ENCODE measurements around the gene PCNX4.

Gene PCNX4

GRCh38 chr14:60206837-60207533, 115.3 kb downstream of the PCNX4 start:
- no peak for DNase-seq (ENCODE audit: low spot score)
- Histone ChIP-seq H3K27me3 (ENCODE audit: control insufficient read depth in 3 of 3, insufficient read depth in 3 of 3, low read depth in 1 of 3, low read length in 3 of 3) (peaks cover 0 to 11% (median 0%) of the 10 kb centered on the region in 3 experiments), H2AK5ac (ENCODE audit: low read depth, low read length) (no peak overlapping the region), H4K8ac (ENCODE audit: low read depth, low read length) (no peak overlapping the region), H4K91ac (ENCODE audit: low read depth, low read length, poor library complexity) (no peak overlapping the region), H2BK120ac (ENCODE audit: low read depth, low read length) (no peak overlapping the region), H2AFZ (ENCODE audit: low read length) (no peak overlapping the region), H3K9ac (ENCODE audit: low read depth, low read length, poor library complexity) (no peak overlapping the region), H3K4ac (ENCODE audit: low read length) (no peak overlapping the region), H3K9me3 (replicated peaks in 1 of 2; ENCODE audit: control insufficient read depth in 2 of 2, insufficient read depth in 1 of 2, low read depth in 1 of 2, low read length in 2 of 2) (no peaks in the 10 kb centered on the region), H2BK15ac (ENCODE audit: low read length) (no peak overlapping the region), H3K79me1 (ENCODE audit: low read depth, low read length) (no peaks in the 10 kb centered on the region), H3K18ac (ENCODE audit: low read length) (no peak overlapping the region), H3K4me1 (ENCODE audit: control insufficient read depth in 2 of 2, insufficient read depth in 1 of 2, low read depth in 1 of 2, low read length in 2 of 2) (peaks cover 5 to 8% of the 10 kb centered on the region in 2 donors), H3K36me3 (replicated peaks in 1 of 2; ENCODE audit: control insufficient read depth in 2 of 2, insufficient read depth in 2 of 2, low read length in 2 of 2) (no peaks in the 10 kb centered on the region), H3K4me2 (ENCODE audit: insufficient read depth, low read length, poor library complexity, severe bottlenecking) (no peak overlapping the region), H2BK12ac (ENCODE audit: low read length) (no peak overlapping the region), H3K27ac (replicated peaks; ENCODE audit: low read length) (no peak overlapping the region), H2BK5ac (ENCODE audit: low read length) (no peak overlapping the region), H3K14ac (ENCODE audit: low read length) (no peak overlapping the region), H3K4me3 (ENCODE audit: low read length in 2 of 2) (no peak overlapping the region), H3K23ac (ENCODE audit: low read depth, low read length, poor library complexity) (no peak overlapping the region)
- no CpG with 5 or more reads among the region's 6 CpGs for WGBS, 2 donors (ENCODE audit: extremely low coverage in 2 of 2, insufficient read length in 2 of 2, insufficient replicate concordance in 1 of 2)

GRCh38 chr14:60210703-60211102, 119.0 kb downstream of the PCNX4 start:
- H3K9ac ChIP-seq (ENCODE audit: low read depth, low read length, poor library complexity) = no peak overlapping the region
- peaks cover 0 to 15% (median 0%) of the 10 kb centered on the region in 3 experiments for H3K27me3 ChIP-seq (ENCODE audit: control insufficient read depth in 3 of 3, insufficient read depth in 3 of 3, low read depth in 1 of 3, low read length in 3 of 3)
- H4K8ac ChIP-seq (ENCODE audit: low read depth, low read length) = no peak overlapping the region
- H2BK5ac ChIP-seq (ENCODE audit: low read length) = no peak overlapping the region
- no peak overlapping the region for H3K14ac ChIP-seq (ENCODE audit: low read length)
- H2AK5ac ChIP-seq (ENCODE audit: low read depth, low read length) = no peak overlapping the region
- H3K4me3 ChIP-seq (ENCODE audit: low read length in 2 of 2) = no peak overlapping the region
- no peak overlapping the region for H2BK120ac ChIP-seq (ENCODE audit: low read depth, low read length)
- WGBS, 2 donors (ENCODE audit: extremely low coverage in 2 of 2, insufficient read length in 2 of 2, insufficient replicate concordance in 1 of 2) = no CpG with 5 or more reads among the region's 1 CpG
- no peak overlapping the region for H3K27ac ChIP-seq (replicated peaks; ENCODE audit: low read length)
- H3K18ac ChIP-seq (ENCODE audit: low read length) = no peak overlapping the region
- H3K9me3 ChIP-seq (replicated peaks in 1 of 2; ENCODE audit: control insufficient read depth in 2 of 2, insufficient read depth in 1 of 2, low read depth in 1 of 2, low read length in 2 of 2) = no peaks in the 10 kb centered on the region
- no peak overlapping the region for H3K4ac ChIP-seq (ENCODE audit: low read length)
- H2BK15ac ChIP-seq (ENCODE audit: low read length) = no peak overlapping the region
- H3K36me3 ChIP-seq (replicated peaks in 1 of 2; ENCODE audit: control insufficient read depth in 2 of 2, insufficient read depth in 2 of 2, low read length in 2 of 2) = no peaks in the 10 kb centered on the region
- no peak for DNase-seq (ENCODE audit: low spot score)
- H3K79me1 ChIP-seq (ENCODE audit: low read depth, low read length) = no peaks in the 10 kb centered on the region
- H3K23ac ChIP-seq (ENCODE audit: low read depth, low read length, poor library complexity) = no peak overlapping the region
- no peak overlapping the region for H4K91ac ChIP-seq (ENCODE audit: low read depth, low read length, poor library complexity)
- H2BK12ac ChIP-seq (ENCODE audit: low read length) = no peak overlapping the region
- H2AFZ ChIP-seq (ENCODE audit: low read length) = no peak overlapping the region
- H3K4me1 ChIP-seq (ENCODE audit: control insufficient read depth in 2 of 2, insufficient read depth in 1 of 2, low read depth in 1 of 2, low read length in 2 of 2) = peaks cover 0 to 5% of the 10 kb centered on the region in 2 donors
- H3K4me2 ChIP-seq (ENCODE audit: insufficient read depth, low read length, poor library complexity, severe bottlenecking) = no peak overlapping the region

- Histone ChIP-seq H2AK5ac (ENCODE audit: low read depth, low read length) (no peak overlapping the region), H2BK15ac (ENCODE audit: low read length) (no peak overlapping the region), H3K27me3 (ENCODE audit: control insufficient read depth in 3 of 3, insufficient read depth in 3 of 3, low read depth in 1 of 3, low read length in 3 of 3) (peaks cover 0 to 15% (median 0%) of the 10 kb centered on the region in 3 experiments), H3K4me3 (ENCODE audit: low read length in 2 of 2) (no peak overlapping the region), H3K27ac (replicated peaks; ENCODE audit: low read length) (no peak overlapping the region), H3K14ac (ENCODE audit: low read length) (no peak overlapping the region), H3K79me1 (ENCODE audit: low read depth, low read length) (no peaks in the 10 kb centered on the region), H2BK12ac (ENCODE audit: low read length) (no peak overlapping the region), H4K91ac (ENCODE audit: low read depth, low read length, poor library complexity) (no peak overlapping the region), H3K9me3 (replicated peaks in 1 of 2; ENCODE audit: control insufficient read depth in 2 of 2, insufficient read depth in 1 of 2, low read depth in 1 of 2, low read length in 2 of 2) (no peaks in the 10 kb centered on the region), H3K23ac (ENCODE audit: low read depth, low read length, poor library complexity) (no peak overlapping the region), H2BK120ac (ENCODE audit: low read depth, low read length) (no peak overlapping the region), H3K4me1 (ENCODE audit: control insufficient read depth in 2 of 2, insufficient read depth in 1 of 2, low read depth in 1 of 2, low read length in 2 of 2) (peaks cover 0 to 5% of the 10 kb centered on the region in 2 donors), H3K9ac (ENCODE audit: low read depth, low read length, poor library complexity) (no peak overlapping the region), H3K36me3 (replicated peaks in 1 of 2; ENCODE audit: control insufficient read depth in 2 of 2, insufficient read depth in 2 of 2, low read length in 2 of 2) (no peaks in the 10 kb centered on the region), H3K4me2 (ENCODE audit: insufficient read depth, low read length, poor library complexity, severe bottlenecking) (no peak overlapping the region), H2AFZ (ENCODE audit: low read length) (no peak overlapping the region), H4K8ac (ENCODE audit: low read depth, low read length) (no peak overlapping the region), H3K18ac (ENCODE audit: low read length) (no peak overlapping the region), H3K4ac (ENCODE audit: low read length) (no peak overlapping the region), H2BK5ac (ENCODE audit: low read length) (no peak overlapping the region)
- WGBS, 2 donors (ENCODE audit: extremely low coverage in 2 of 2, insufficient read length in 2 of 2, insufficient replicate concordance in 1 of 2) = no CpG with 5 or more reads among the region's 3 CpGs
- no peak for DNase-seq (ENCODE audit: low spot score)
Observed at GRCh38 chr14:60211153-60211552, 119.4 kb downstream of the PCNX4 start.

- Histone ChIP-seq H3K27ac (replicated peaks; ENCODE audit: low read length) (no peak overlapping the region), H2BK12ac (ENCODE audit: low read length) (no peak overlapping the region), H3K14ac (ENCODE audit: low read length) (no peak overlapping the region), H3K9ac (ENCODE audit: low read depth, low read length, poor library complexity) (no peak overlapping the region), H3K4me1 (ENCODE audit: control insufficient read depth in 2 of 2, insufficient read depth in 1 of 2, low read depth in 1 of 2, low read length in 2 of 2) (peaks cover 0 to 5% of the 10 kb centered on the region in 2 donors), H3K4ac (ENCODE audit: low read length) (no peak overlapping the region), H3K9me3 (replicated peaks in 1 of 2; ENCODE audit: control insufficient read depth in 2 of 2, insufficient read depth in 1 of 2, low read depth in 1 of 2, low read length in 2 of 2) (no peaks in the 10 kb centered on the region), H2AFZ (ENCODE audit: low read length) (no peak overlapping the region), H2AK5ac (ENCODE audit: low read depth, low read length) (no peak overlapping the region), H2BK15ac (ENCODE audit: low read length) (no peak overlapping the region), H2BK120ac (ENCODE audit: low read depth, low read length) (no peak overlapping the region), H3K4me3 (ENCODE audit: low read length in 2 of 2) (no peak overlapping the region), H3K4me2 (ENCODE audit: insufficient read depth, low read length, poor library complexity, severe bottlenecking) (no peak overlapping the region), H3K36me3 (replicated peaks in 1 of 2; ENCODE audit: control insufficient read depth in 2 of 2, insufficient read depth in 2 of 2, low read length in 2 of 2) (no peaks in the 10 kb centered on the region), H3K23ac (ENCODE audit: low read depth, low read length, poor library complexity) (no peak overlapping the region), H3K27me3 (ENCODE audit: control insufficient read depth in 3 of 3, insufficient read depth in 3 of 3, low read depth in 1 of 3, low read length in 3 of 3) (peaks cover 0 to 13% (median 0%) of the 10 kb centered on the region in 3 experiments), H4K8ac (ENCODE audit: low read depth, low read length) (no peak overlapping the region), H3K18ac (ENCODE audit: low read length) (no peak overlapping the region), H4K91ac (ENCODE audit: low read depth, low read length, poor library complexity) (no peak overlapping the region), H2BK5ac (ENCODE audit: low read length) (no peak overlapping the region), H3K79me1 (ENCODE audit: low read depth, low read length) (no peaks in the 10 kb centered on the region)
- no CpG with 5 or more reads among the region's 5 CpGs for WGBS, 2 donors (ENCODE audit: extremely low coverage in 2 of 2, insufficient read length in 2 of 2, insufficient replicate concordance in 1 of 2)
- no peak for DNase-seq (ENCODE audit: low spot score)
Observed at GRCh38 chr14:60212503-60213371, 121.0 kb downstream of the PCNX4 start.

Measured in neuronal stem cell (in vitro differentiated cells).